NCI-H128 (cell line): Measurements from ENCODE around the gene GDAP2.
"Not testable (repeated sequence)": the region's sequence is repeated elsewhere in the genome, so short reads cannot be mapped to it uniquely, and the experiment has no call there.

Experiments
- DNase-seq: peaks from one replicate; lab custom pipeline; 2025; ENCODE audit not compliant: unreplicated experiment; lab: John Stamatoyannopoulos, UW

The GDAP2 gene, protein sequence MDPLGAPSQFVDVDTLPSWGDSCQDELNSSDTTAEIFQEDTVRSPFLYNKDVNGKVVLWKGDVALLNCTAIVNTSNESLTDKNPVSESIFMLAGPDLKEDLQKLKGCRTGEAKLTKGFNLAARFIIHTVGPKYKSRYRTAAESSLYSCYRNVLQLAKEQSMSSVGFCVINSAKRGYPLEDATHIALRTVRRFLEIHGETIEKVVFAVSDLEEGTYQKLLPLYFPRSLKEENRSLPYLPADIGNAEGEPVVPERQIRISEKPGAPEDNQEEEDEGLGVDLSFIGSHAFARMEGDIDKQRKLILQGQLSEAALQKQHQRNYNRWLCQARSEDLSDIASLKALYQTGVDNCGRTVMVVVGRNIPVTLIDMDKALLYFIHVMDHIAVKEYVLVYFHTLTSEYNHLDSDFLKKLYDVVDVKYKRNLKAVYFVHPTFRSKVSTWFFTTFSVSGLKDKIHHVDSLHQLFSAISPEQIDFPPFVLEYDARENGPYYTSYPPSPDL

GRCh38 chr1:117929343-117930172 is at the start of gene GDAP2, which contains the start of gene WDR3:
TSS of gene GDAP2 (minus strand) at chr1:117929621. CDS start at chr1:117920357, 9,264 bp downstream.
TSS of gene WDR3 (plus strand) at chr1:117929739. CDS start at chr1:117933320, 3,581 bp downstream.
- peak; percentile 91 for DNase-seq

DNA sequence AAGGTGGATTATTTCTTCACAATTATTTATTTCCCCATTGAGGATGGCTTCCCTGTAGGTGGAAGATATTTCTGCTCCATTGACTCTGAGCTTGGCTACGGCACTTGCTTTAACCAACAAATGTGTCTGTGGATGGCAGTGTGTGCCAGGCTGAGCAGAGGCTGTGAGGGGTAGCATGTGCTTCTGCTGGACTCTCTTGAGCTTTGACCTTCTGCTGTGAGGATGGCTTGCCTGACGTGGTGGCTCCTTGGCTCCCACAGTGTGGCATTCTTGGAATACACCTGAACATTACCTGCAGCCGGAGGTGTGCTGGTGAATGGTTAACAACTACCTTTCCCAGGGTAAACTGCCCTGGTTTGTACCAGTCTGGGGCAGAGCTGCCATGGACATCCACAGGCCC is 47.0 kb upstream of the GDAP2 start:
- no peak for DNase-seq

DNA sequence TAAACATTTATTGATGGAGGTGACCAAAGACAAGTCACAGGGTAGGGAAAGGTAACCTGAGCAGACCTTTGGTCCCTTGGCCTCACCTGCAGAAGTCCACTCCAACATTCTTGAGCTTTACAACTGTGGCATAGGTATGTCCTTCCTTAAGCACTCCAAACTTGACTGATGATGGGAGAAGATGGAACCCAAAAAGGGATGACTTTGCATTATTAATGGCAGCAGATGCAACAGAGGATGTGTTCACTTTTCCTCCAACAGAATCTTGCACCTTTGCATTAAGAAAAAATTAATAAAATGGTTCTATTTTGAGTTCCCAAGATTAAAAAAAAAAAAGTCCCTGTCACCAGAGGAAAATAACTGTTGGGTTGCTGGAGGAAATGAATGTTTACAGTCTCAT is 42.4 kb upstream of the GDAP2 start:
- DNase-seq = no peak

DNA sequence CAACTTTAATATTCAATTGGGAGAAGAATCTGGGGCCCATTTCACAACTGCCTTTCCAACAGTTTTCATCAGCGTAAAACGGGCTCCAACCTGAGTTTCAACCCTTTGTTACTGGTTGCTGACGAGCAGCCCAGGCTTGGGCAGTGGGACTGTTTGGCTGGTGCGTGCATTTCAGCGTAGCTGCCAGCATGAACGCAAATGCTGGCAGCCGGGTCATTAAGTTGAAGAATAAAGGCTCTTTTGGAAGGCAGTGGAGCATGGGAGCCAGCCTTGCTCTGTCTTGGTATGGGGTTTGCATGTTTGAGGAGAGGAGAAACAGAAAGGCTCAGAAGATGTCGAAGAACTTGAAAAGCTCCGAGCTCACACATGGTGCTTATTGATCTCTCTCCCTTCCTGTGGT is 40.8 kb upstream of the GDAP2 start:
- no peak for DNase-seq

DNA sequence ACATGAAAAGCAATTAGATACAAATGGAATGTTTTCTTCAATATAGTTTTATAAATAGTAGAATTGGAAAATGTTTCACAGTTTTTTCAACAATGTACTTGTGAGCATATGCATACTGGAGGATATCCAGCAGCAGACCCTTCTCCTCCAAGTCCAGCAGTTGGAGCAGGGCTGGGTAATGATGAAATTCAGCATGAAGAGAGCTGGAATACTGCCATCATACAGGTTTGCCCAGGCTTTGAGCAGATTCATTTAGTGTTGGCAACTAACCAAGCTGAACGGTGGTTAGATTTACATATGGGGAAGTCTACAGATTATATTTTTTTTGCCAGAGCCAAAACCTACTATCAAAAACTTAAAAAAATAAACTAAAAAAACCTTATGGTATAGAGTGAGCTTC is 38.5 kb upstream of the GDAP2 start:
- no peak for DNase-seq

DNA sequence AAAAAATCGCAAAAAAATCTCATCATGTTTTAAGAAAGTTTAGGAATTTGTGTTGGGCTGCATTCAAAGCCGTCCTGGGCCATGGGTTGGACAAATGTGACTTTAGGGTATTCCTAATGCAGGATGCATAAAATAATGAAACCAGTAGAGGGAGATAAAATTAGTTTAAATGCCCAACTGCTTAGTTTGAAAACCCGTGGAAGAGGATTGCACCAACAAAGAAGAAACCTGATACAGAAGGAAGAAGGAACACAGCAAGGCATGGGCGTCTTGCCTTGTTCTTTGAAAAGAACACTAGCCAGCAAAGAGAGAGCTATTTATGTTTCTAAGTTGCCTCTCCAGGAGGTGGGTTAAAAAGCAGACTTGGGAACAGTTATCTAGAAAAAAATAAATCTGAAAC is 38.1 kb upstream of the GDAP2 start:
- DNase-seq = no peak

DNA sequence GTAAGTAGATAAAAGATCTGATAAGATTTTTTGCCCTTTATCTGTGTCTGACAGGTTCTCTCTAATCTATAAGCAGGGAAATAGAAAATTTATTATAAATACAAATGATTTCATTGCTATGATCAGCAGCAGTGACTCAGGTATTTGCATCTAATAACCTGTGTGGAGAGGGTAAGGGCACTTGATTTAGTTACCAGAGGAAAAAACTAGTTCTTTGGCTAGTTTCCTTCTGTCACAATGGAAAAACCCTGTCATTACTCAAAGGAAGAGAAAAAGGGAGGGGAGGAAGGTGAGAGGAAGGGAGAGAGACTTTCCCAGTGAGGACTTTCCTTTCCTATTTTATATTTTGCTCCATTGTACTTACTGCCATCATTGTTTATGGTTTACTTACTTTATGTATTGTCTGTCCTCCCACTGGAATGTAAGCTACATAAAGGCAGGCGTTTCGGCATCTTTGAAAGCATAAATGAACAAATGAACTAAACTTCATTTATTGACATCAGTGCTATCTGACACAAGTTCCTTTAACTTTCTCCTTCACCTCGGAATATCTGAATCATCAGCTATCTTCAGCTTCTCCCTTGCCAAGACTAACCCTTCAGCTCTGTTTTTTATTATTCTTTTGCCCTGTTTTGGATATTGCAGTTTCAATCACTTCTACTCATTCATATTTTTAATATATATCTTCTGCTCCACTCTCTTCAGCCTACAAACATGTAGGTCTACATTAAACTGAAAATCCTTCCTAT is 35.0 kb upstream of the GDAP2 start:
- no peak for DNase-seq

DNA sequence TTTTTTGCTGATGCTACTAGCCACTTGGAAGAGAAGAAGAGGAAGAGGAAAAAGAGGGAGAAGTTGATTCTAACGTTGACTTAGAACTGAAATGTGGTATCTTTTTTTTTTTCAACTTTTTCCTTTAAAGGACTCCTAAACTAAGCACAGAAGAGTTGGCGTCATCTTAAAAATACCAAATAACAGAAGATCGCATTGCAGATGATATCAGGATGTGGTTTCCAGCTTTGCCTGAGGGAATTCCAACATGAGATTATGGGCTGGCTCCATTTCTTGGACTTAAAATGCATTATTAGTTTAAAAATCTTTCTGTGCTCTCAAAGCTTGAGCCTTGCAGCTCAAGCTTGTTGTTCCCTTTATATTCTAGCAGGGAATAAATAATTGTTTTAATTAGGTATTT is 29.9 kb upstream of the GDAP2 start:
- no peak for DNase-seq

- DNase-seq = no peak
Observed at GRCh38 chr1:117952386-117952785, 23.0 kb upstream of the GDAP2 start.

DNA sequence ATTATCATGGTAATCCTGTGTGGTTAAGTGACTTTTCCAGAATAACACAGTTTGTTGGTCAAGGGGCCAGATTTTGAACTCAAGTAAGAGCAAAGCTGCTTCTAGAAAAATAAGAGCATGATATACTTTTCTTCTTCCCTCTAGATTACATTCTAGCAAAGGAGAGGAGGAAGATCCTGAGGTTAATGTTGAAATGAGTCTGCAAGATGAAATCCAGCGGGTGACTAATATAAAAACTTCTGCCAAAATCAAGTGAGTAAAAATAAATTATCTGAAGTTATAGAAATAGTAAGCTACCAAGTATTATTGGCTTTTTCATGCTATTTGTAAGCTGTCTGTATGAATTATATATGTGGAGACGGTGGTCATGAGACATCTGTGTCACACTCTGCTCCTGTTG is 12.9 kb upstream of the GDAP2 start:
- DNase-seq = no peak

DNA sequence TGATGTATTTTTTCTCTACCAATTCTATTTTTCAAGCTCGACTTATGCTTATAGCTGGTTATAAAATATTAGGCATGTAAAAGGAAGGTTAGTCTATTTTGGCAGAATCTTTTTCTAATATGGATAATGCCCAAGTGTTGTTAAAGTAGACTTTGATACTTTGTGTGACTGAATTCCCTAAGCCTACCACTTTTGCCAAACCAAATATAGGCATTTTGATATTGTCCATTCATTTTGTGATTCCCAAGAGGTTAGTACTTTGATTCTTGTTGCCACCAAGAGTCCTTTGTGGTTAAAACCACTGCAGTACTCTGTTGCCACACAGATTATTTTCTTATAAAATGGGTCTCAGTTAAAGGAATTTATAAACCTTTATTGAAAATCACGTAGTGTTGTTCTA is 4.3 kb upstream of the GDAP2 start:
- no peak for DNase-seq

GRCh38 chr1:117932576-117932975 is 3.2 kb upstream of the GDAP2 start:
- DNase-seq = no peak

- DNase-seq = no peak
Observed at GRCh38 chr1:117930484-117930883, 1.1 kb upstream of the GDAP2 start.

DNA sequence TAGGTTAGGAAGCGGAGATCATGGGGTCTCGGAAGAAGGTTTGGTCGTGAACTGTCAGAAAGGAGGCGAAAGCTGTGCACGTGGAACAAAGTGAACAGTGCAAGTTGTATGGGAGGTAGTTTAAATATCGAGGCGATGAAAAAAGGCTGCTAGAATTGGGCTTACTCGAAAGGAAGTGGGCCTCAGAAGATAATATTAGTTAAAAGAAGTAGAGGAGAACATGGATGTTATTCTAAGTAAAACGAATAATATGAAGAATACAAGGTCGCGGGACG is 689 bp upstream of the GDAP2 start:
- no peak for DNase-seq

DNA sequence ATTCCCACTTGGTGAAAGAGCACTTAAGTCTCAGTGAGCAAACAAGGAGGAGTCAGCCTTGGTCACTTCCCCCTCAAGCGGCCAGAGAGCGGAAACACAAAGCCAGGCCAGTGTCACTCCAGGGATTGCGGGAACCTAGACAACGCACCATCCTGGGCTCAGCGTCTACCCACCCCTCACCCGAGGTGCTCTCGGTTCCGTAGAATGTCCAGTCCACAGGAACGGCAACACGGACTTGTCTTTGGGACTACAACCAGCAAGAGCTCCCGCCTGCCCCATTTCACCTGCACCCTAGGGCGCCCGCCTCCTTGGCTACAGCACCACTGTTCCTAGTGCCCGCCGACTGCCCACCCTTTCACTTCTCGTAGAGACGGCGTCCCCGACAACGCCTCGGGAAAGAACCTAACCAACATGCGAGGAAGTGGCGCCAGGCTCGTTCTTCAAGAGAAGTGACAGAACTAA is 509 bp downstream of the GDAP2 start:
- DNase-seq = no peak

GRCh38 chr1:117925981-117926380 is 3.4 kb downstream of the GDAP2 start:
- DNase-seq = no peak

DNA sequence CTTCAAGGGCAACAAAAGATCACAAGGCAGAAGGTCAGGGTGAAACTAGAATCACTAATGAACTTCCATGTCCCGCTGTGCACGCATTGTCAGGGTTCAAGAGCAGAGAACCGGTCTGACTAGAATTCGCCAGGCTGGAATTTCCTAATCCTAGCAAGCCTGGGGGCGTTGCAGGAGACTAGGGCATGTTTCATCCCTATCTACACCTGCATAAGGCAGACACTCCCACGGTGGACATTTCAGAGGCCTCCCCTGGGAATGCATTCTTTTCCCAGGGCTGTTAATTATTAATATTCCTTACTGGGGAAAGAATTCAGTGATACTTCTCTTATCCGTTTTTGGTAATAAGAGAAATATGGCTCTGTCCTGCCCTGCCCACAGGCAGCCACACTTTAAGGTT is 6.7 kb downstream of the GDAP2 start:
- DNase-seq = not testable (repeated sequence)

- no peak for DNase-seq
Observed at GRCh38 chr1:117921991-117922390, 7.4 kb downstream of the GDAP2 start.

DNA sequence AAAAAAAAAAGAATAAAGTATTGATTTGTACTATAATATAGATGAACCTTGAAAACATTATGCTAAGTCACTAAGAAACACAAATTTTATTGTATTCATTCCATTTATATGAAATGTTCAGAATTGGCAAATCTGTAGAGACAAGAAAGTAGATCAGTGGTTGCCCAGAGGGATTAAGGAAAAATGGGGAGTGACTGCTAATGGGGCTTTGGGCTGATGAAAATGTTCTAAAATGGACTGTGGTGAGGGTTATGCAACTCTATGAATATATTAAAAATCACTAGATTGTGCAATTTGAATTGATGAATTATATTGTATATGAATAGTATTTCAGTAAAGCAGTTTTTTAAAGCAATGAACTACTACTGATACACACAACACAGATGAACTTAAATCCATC is 10.0 kb downstream of the GDAP2 start:
- no peak for DNase-seq

DNA sequence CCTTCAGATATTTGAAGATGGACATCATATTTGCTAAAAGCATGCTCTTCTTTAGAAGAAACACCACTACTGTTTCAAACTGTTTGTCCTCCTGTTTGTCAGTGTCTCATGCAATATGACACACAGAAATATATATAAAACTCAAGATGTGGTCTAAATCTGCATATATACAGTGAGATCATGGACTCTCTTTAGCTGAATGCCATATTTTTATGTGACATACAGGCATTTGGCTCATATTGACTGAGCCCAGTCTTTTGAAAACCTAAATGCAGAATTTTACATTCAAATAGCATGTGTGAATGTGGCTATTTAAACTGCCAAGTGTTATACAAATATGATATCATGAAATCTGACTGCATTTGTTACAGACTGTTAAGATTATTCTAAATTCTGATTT is 18.4 kb downstream of the GDAP2 start:
- no peak for DNase-seq

GRCh38 chr1:117905019-117905418 is 24.4 kb downstream of the GDAP2 start:
- DNase-seq = no peak
